HepG2 (cell line): ENCODE results near the gene RGS19. TPM values are rescaled to one million over a fixed set of nuclear protein-coding genes. Genes with fewer than 3 reads are reported as not detected.
A peak's percentile ranks its signal among the peaks of the same experiment; 100 is the strongest.

Source experiments
- BHLHE40 ChIP-seq: IDR thresholded peaks from 2 replicates; pipeline ENCODE4 v1.6.1; 2011; ENCODE audit warnings: low read length, improper control_type of control experiment
- MTF2 ChIP-seq: sonication (generic); formaldehyde crosslinking; IDR thresholded peaks from 2 replicates; pipeline ENCODE4 v1.5.0; 2020; ENCODE audit warnings: missing genetic modification reagents, borderline replicate concordance
- NFYC ChIP-seq: IDR thresholded peaks from 2 replicates; pipeline ENCODE4 v1.6.1; 2016; ENCODE audit warnings: missing genetic modification reagents, missing compliant biosample characterization
- ZNF274 ChIP-seq: sonication (generic); formaldehyde crosslinking; IDR thresholded peaks from 2 replicates; pipeline ENCODE4 v1.5.1; 2020; ENCODE audit warnings: mild to moderate bottlenecking, missing genetic modification reagents
- ZNF292 ChIP-seq: sonication (generic); formaldehyde crosslinking; IDR thresholded peaks from 2 replicates; pipeline ENCODE4 v1.8.1; 2022; ENCODE audit warnings: mild to moderate bottlenecking, low read depth, missing genetic modification reagents, borderline replicate concordance
- ZNF30 ChIP-seq: sonication (generic); formaldehyde crosslinking; IDR thresholded peaks from 2 replicates; pipeline ENCODE4 v1.5.0; 2020; ENCODE audit warnings: mild to moderate bottlenecking, missing genetic modification reagents
- ZNF331 ChIP-seq: sonication (generic); formaldehyde crosslinking; IDR thresholded peaks from 2 replicates; pipeline ENCODE4 v1.4.0; 2020; ENCODE audit warnings: missing genetic modification reagents
- ZNF564 ChIP-seq: sonication (generic); formaldehyde crosslinking; IDR thresholded peaks from 2 replicates; pipeline ENCODE4 v1.8.1; 2023; ENCODE audit warnings: mild to moderate bottlenecking, missing genetic modification reagents
- polyA plus RNA-seq, 8 experiments: library from polyadenylated mRNA; depleted of rRNA in 3 of 8; stranded (reverse) in 7 of 8; unstranded in 1 of 8; fragments of >200 nt; fragmentation: Illumina TruSeq in 4 of 8; extraction: Trizol in 4 of 8; gene quantifications; 2 replicates each; pipeline versions ENCODE4 v1.2.1 to v1.2.3, GENCODE V29; 2011 to 2016; ENCODE audit warnings: low read depth in 4 of 8, missing spikeins in 1 of 8, mixed read lengths in 1 of 8; ENCODE audit not compliant: insufficient read depth in 1 of 8
- total RNA-seq, 5 experiments: library from RNA; depleted of rRNA; stranded (reverse); fragments of >200 nt; fragmentation: Illumina TruSeq; extraction: Trizol; gene quantifications; 2 replicates each; pipeline ENCODE4 v1.2.3, GENCODE V29; 2016; ENCODE audit warnings: low read depth in 1 of 5
- TF ChIP-seq, protein P1 (sequence below): sonication (generic); formaldehyde crosslinking; IDR thresholded peaks from 2 replicates; pipeline ENCODE4 v1.5.0; 2020; ENCODE audit warnings: missing genetic modification reagents
- TF ChIP-seq, protein P2 (sequence below): sonication (generic); formaldehyde crosslinking; IDR thresholded peaks from 2 replicates; pipeline ENCODE4 v1.5.1; 2020; ENCODE audit warnings: mild to moderate bottlenecking, missing genetic modification reagents
- TF ChIP-seq, protein P3 (sequence below): sonication (generic); formaldehyde crosslinking; IDR thresholded peaks from 2 replicates; pipeline ENCODE4 v1.9.0; 2021; ENCODE audit warnings: missing genetic modification reagents, borderline replicate concordance
- TF ChIP-seq, protein P4 (sequence below): sonication (generic); formaldehyde crosslinking; IDR thresholded peaks from 2 replicates; pipeline ENCODE4 v1.5.1; 2020; ENCODE audit warnings: missing genetic modification reagents, mild to moderate bottlenecking, borderline replicate concordance
- TF ChIP-seq, protein P5 (sequence below): sonication (generic); formaldehyde crosslinking; IDR thresholded peaks from 2 replicates; pipeline ENCODE4 v1.8.1; 2023; ENCODE audit warnings: missing genetic modification reagents, mild to moderate bottlenecking, borderline replicate concordance
- TF ChIP-seq, protein P6 (sequence below), 2 experiments: sonication (generic) in 1 of 2; formaldehyde crosslinking in 1 of 2; IDR thresholded peaks; 2 replicates each; pipeline versions ENCODE4 v1.4.0 to v1.6.1; 2016 to 2020; ENCODE audit warnings: borderline replicate concordance in 1 of 2, low read depth in 1 of 2, mild to moderate bottlenecking in 1 of 2, missing genetic modification reagents in 1 of 2
- TF ChIP-seq, protein P7 (sequence below): sonication (generic); formaldehyde crosslinking; IDR thresholded peaks from 2 replicates; pipeline ENCODE4 v1.8.1; 2023; ENCODE audit warnings: mild to moderate bottlenecking, missing genetic modification reagents, borderline replicate concordance

RGS19 gene
- total and polyA plus RNA-seq, 2 of the 13 experiments (the other 11 are each of a cell fraction or from before 2014, with no cell fraction given): 10.7 to 11.9 TPM

DNA sequence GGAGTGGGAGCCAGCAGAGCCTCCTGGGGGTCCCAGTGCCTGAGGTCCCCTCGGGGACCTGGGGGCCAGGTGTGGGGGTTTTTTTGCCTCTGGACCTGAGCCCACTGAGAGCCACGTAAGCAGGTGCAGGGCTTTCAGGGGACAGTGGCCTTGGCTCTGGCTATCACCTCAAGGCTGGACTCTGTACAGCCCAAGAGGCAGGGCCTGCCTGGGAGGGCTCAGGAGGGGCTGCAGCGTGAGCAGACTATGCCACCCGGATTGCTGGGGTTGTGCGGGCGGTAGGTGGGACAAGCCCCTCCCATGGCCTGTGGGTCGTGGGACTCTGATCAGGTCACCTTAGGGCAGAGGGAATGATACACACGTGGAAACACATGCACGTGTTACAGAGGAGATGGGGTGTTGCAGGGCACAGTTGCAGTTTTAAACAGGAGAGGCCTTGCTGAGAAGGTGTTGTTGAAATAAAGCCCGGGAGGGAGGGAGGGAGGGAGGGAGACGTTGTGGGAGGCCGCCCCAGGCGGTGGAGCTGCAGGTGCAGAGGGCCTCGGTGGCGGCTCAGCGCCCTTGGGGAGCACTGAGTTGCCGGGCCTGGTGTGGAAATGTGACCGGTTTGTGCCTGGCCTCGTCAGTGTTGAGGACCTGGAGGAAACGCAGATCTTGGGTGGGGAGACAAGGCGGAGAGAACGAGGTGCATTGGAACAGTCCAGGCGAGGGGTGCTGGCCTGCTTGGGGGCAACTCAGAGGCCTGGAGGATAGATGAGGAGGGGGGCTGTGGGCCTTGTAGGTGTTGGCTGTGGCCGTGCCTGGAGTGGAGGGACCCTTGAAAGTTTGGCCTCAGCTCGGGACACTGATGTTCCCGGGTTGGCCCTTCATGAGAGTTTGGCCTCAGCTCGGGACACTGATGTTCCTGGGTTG is 14.0 kb downstream of the RGS19 start (continued):
- TF ChIP-seq, protein P1, sequence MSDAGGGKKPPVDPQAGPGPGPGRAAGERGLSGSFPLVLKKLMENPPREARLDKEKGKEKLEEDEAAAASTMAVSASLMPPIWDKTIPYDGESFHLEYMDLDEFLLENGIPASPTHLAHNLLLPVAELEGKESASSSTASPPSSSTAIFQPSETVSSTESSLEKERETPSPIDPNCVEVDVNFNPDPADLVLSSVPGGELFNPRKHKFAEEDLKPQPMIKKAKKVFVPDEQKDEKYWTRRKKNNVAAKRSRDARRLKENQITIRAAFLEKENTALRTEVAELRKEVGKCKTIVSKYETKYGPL (CRISPR knock-in tag): no peak
- TF ChIP-seq, protein P2, sequence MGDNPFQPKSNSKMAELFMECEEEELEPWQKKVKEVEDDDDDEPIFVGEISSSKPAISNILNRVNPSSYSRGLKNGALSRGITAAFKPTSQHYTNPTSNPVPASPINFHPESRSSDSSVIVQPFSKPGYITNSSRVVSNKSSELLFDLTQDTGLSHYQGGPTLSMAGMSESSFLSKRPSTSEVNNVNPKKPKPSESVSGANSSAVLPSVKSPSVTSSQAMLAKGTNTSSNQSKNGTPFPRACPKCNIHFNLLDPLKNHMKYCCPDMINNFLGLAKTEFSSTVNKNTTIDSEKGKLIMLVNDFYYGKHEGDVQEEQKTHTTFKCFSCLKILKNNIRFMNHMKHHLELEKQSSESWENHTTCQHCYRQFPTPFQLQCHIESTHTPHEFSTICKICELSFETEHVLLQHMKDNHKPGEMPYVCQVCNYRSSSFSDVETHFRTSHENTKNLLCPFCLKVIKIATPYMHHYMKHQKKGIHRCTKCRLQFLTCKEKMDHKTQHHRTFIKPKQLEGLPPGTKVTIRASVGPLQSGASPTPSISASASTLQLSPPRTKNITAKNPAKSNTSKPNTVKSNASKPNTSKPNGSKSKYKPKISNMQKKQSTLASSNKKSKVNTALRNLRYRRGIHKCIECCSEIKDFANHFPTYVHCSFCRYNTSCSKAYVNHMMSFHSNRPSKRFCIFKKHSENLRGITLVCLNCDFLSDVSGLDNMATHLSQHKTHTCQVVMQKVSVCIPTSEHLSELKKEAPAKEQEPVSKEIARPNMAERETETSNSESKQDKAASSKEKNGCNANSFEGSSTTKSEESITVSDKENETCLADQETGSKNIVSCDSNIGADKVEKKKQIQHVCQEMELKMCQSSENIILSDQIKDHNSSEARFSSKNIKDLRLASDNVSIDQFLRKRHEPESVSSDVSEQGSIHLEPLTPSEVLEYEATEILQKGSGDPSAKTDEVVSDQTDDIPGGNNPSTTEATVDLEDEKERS: peak; percentile 74; the same call in 1 of the 2 replicates
- TF ChIP-seq MTF2: no peak
- TF ChIP-seq ZNF30 (CRISPR knock-in tag): no peak
- TF ChIP-seq ZNF331 (CRISPR knock-in tag): peak; percentile 77
- TF ChIP-seq, protein P3, sequence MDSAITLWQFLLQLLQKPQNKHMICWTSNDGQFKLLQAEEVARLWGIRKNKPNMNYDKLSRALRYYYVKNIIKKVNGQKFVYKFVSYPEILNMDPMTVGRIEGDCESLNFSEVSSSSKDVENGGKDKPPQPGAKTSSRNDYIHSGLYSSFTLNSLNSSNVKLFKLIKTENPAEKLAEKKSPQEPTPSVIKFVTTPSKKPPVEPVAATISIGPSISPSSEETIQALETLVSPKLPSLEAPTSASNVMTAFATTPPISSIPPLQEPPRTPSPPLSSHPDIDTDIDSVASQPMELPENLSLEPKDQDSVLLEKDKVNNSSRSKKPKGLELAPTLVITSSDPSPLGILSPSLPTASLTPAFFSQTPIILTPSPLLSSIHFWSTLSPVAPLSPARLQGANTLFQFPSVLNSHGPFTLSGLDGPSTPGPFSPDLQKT (CRISPR knock-in tag): no peak
- TF ChIP-seq BHLHE40: peak; percentile 68
- TF ChIP-seq NFYC: no peak
- no peak; the same call in 1 of the 2 replicates for TF ChIP-seq ZNF274 (CRISPR knock-in tag)
- no peak for TF ChIP-seq ZNF564 (CRISPR knock-in tag)
- TF ChIP-seq, protein P4, sequence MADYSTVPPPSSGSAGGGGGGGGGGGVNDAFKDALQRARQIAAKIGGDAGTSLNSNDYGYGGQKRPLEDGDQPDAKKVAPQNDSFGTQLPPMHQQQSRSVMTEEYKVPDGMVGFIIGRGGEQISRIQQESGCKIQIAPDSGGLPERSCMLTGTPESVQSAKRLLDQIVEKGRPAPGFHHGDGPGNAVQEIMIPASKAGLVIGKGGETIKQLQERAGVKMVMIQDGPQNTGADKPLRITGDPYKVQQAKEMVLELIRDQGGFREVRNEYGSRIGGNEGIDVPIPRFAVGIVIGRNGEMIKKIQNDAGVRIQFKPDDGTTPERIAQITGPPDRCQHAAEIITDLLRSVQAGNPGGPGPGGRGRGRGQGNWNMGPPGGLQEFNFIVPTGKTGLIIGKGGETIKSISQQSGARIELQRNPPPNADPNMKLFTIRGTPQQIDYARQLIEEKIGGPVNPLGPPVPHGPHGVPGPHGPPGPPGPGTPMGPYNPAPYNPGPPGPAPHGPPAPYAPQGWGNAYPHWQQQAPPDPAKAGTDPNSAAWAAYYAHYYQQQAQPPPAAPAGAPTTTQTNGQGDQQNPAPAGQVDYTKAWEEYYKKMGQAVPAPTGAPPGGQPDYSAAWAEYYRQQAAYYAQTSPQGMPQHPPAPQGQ (CRISPR knock-in tag): 0 out of 2 replicates have a peak, but pooled peaks have one; percentile 94
- TF ChIP-seq, protein P5, sequence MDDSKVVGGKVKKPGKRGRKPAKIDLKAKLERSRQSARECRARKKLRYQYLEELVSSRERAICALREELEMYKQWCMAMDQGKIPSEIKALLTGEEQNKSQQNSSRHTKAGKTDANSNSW (CRISPR knock-in tag): peak; percentile 73; the same call in 1 of the 2 replicates
- no peak for TF ChIP-seq ZNF292 (CRISPR knock-in tag)
- TF ChIP-seq, protein P6, sequence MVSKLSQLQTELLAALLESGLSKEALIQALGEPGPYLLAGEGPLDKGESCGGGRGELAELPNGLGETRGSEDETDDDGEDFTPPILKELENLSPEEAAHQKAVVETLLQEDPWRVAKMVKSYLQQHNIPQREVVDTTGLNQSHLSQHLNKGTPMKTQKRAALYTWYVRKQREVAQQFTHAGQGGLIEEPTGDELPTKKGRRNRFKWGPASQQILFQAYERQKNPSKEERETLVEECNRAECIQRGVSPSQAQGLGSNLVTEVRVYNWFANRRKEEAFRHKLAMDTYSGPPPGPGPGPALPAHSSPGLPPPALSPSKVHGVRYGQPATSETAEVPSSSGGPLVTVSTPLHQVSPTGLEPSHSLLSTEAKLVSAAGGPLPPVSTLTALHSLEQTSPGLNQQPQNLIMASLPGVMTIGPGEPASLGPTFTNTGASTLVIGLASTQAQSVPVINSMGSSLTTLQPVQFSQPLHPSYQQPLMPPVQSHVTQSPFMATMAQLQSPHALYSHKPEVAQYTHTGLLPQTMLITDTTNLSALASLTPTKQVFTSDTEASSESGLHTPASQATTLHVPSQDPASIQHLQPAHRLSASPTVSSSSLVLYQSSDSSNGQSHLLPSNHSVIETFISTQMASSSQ (IDR thresholded peaks at IDR 0.05; ENCODE audit: low read depth): no peak
- TF ChIP-seq, protein P6 (CRISPR knock-in tag; IDR thresholded peaks at IDR 0.05; ENCODE audit: borderline replicate concordance): peak; percentile 53; the same call in 1 of the 2 replicates
- TF ChIP-seq, protein P7, sequence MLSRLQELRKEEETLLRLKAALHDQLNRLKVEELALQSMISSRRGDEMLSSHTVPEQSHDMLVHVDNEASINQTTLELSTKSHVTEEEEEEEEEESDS (CRISPR knock-in tag): 0 out of 2 replicates have a peak, but pooled peaks have one; percentile 76
